ENCODE measurements around the gene TBC1D22A.
A peak's percentile ranks its signal among the peaks of the same experiment; 100 is the strongest.

TBC1D22A gene

DNA sequence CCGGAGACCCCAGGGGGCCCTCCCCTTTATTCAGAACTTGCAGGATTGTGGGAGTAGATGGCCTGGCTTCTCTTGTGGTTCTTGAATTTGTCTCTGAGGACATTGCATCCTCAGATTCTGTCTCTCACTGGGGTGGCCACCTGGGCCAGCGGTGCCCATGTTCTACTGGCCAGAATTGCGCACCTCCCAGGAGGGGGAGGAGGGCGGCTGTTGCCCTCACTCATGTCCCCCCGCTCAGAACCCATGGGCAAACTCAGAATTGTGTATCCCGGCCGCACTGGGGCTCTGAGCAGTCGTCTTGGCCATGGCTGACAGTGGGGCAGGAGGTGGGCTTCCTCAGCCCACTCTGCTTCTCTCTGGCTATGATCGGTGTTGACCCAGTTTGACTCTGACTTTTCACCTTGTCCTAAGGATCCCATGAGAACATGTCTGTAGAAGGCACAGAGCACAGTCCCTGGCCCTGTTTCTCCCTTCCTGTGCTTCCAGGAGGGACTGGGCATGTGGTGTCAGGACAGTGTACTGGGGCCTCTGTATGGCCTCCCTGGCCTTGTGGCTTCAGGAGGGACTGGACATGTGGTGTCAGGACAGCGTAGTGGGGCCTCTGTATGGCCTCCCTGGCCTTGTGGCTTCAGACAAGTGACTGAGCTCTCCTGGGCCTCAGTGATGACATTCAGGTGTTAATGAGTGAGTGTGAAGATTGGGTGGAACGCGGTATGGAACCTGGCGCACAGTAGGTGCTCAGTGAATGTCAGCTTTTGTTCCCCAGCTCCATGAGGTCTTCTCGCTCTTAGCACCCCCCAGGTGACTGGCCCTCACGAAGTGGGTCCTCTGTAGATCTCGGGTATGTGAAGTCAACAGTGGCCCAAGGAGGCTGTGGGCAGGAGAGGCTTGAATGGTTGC lies 99.3 kb downstream of the TBC1D22A start:
- ATAC-seq = no peak

DNA sequence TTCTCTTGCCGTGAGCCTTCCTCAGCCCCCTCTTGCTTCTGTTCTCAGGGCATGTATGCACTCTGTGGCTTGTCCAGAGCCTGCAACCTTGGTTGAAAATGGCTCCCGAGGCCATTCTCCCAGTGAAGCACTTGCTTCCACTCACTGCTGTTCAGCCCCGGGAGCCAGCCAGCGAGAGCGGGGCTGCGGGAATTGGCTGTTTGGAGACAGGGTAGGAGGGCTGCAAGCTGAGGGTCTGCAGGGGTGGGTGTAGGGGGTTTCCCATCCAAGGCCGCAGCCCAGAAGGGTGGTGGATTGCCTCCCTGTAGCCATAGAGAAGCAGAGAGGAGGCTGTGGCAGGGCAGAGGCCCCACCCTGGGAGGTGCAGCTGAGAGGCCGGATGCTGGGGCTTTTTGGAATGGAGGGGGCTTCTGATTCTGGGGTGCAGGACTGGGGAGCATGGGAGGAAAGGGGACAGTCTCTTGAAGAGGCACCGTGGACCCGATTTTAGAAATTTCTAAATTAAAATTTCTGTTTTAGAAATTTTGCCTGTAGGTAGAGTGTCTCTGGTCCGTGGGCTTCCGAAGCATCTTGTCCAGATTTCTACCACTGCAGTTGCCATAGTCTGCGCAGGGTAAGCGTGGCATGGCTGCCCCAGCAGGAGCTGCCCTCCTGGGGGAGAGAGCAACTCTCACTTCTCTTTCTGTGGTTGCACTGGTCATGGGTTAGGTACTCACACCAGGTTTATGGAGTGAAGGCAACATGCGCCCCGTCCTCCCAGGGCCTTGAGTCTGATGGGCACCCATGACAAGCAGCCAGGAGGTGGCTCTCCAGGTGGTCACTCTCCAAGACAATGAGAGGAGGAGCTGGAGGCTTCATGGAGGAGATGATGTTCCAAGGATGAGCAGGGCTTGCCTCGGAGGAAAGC lies 100.2 kb downstream of the TBC1D22A start:
- no peak for ATAC-seq

- no peak for ATAC-seq
Observed at GRCh38 chr22:46863794-46864193, 101.3 kb downstream of the TBC1D22A start.

DNA sequence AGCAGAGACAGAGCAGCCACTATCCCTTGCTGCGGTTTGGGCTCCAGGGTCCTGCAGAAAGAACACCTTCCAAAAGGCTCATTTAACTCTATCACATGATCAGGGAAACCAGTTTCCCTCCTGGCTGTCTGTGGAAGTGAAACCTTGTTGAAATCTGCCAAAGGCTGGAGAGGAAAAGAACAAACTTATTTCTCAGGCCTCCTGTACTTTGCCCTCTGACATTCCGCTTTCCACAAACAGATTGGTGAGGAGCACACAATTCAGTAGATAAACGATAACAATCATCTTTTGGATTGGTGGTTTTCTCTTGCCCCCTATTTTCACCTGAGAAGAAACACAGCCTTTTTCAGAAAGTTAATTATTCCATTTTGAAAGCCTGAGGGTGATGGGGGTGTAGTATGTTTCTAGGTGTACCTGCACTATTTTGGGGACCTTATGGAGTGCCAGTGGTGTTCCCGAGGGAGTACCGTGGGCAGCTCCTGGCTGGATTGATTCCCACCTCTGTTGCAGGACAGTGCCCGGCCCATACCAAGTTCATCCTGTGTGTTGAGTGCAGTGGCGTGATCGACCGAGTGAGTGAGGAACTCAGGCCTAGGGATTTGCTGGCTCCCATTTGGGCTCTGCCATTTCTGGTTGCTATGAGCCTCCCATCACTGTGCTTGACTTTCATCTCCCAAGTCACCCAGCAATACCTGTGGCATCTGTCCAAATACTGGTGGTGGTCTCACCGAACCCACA lies 102.0 kb downstream of the TBC1D22A start:
- no peak for ATAC-seq

DNA sequence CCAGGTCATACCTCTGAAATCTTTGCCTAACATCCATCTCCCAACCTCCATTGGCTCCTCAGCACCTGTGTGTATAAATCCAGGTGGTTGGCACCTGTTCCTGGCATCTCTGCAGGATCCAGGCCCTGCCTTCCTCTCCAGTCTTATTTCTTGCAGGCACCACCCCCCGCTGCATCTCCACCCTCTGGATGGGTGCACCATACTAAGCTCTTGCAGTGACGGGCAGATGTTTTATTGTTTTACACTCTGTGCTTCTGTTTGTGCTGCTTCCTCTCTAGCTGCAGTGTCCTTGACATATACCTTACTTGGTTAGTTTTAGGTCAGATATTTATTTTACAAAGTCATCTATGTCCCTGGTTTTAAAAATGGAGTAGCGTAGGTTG lies 102.6 kb downstream of the TBC1D22A start:
- no peak for ATAC-seq

DNA sequence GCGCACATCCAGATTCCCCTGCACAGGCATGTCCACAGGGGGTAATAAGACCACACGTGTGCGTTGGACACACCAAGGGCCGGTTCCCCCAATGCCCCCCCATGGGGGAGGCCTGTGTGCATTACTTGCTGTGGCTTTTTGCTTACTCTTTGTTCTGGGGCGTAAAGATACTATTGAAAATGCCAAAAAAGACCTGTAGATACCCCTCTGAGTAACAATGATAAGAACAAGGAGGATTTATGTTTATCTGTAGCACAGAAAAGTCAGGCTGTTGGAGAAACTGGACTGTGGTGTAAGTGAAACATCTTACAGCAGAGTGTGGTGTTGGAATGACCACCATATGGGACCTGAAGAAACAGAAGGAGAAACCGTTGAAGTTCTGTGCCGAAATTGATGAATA lies 103.2 kb downstream of the TBC1D22A start:
- ATAC-seq = no peak

DNA sequence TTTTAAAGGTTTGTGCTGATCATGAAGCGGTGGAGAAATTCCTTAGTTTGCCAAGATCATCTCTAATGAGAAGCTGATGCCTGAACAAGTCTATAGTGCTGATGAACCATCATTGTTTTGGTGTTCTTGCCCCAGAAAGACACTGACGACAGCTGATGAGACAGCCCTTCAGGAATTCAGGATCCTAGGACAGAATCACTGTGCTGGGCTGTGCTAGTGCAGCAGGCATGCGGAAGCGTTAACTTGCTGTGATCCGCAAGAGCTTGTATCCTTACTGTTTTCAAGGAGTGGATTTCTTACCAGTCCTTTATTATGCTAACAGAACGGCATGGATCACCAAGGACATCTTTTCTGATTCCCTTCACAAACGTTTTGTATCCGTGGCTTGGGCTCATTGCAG lies 104.1 kb downstream of the TBC1D22A start:
- no peak for ATAC-seq

DNA sequence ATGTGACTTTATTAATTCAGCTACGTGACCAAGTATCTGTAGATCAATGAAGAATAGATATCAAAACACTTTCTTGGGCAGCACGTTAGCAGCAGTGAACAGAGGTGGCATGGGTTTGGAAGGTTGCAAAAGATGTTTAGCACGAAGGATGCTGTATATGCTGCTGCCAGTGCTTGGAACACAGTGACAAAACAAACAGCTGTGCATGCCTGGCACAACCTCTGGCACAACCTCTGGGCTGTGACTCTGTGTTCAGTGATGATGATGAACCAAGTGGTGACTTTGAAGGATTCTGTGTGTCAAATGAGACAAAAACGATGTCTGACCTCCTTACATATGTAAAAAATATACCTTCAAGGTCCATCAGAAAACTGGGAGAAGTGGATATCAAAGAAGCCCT lies 104.7 kb downstream of the TBC1D22A start:
- no peak for ATAC-seq

GRCh38 chr22:46869329-46869728 lies 106.9 kb downstream of the TBC1D22A start:
- ATAC-seq = no peak

DNA sequence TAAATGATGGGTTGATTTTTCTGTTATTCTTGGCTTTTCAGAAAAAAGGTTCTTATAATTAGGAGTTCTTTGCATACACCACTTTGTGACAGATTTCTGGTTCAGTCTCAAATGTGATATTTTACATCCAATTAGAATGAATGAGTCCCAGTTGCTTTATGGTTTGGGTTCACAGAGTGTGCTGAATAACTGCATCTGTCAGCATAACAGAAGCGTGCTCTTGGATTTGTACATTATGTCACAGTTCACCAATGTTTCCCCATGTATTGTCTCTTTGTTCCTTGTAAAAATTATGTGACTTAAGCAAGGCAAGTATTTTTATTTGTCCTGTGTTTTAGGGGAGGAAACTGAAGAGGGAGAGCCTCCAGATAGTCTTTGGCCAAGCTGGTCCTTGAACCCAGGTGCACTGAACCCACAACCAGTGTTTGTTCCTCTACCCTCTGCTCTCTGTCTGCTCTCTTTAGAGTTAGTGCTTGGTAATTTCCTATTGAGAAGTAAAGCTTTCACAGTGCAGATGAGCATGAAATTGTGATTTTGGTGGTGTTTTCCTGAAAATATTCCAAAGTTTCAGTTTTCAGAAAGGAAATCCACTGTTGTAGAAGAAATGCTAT lies 107.5 kb downstream of the TBC1D22A start:
- no peak for ATAC-seq

DNA sequence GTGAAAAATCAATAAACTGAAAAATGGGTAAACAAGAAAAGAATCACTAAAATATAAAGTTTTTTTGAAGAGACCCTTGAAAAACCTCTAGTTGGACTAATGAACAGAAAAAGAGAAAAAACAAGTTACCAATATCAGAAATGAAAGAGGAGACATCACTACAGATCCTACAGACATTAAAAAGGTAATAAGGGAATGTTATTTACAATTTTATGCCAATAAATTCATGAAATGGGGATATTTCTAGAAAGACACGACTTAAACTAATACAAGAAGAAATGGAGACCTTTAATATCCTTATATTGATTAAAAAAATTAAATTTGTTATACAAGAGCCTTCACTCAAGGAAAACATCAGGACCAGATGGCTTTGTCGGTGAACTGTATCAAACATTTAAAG lies 109.4 kb downstream of the TBC1D22A start:
- ATAC-seq = no peak

GRCh38 chr22:46875089-46875488 lies 112.6 kb downstream of the TBC1D22A start:
- ATAC-seq = no peak

GRCh38 chr22:46876357-46876934 lies 114.0 kb downstream of the TBC1D22A start:
- ATAC-seq = no peak

DNA sequence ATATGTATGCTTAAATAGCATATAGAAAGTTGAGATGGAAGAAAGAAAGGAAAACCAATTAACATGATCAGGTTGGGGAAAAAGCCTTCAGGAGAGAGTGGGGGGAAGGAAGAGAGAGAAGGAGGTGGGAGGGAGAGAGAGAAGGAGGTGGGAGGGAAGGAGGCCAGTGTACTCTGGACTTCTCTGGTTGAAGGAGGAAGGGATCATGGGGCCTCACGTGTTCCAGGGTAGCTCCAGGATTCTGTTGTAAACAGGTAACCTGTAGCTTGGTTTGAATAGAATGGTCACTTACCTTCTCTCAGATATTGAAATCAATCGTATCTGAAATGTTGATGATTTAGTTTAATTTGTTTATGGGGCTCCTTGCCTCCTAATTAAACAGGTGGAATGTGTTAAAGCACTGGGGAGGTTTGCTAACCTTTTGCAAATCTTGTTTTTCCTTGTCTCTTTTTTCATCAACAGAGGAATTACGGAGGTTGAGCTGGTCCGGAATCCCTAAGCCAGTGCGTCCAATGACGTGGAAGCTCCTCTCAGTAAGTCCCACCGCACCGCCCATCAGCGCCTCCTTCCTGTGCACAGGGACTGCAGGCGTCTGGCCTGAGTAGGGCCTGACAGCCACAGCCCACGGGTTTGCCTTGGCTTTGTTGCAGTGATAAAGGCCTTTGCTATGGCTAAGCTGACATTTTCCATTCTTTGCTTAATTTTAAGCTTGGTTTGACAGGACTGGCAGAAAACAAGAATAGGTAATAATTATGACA lies 115.9 kb downstream of the TBC1D22A start:
- no peak for ATAC-seq

DNA sequence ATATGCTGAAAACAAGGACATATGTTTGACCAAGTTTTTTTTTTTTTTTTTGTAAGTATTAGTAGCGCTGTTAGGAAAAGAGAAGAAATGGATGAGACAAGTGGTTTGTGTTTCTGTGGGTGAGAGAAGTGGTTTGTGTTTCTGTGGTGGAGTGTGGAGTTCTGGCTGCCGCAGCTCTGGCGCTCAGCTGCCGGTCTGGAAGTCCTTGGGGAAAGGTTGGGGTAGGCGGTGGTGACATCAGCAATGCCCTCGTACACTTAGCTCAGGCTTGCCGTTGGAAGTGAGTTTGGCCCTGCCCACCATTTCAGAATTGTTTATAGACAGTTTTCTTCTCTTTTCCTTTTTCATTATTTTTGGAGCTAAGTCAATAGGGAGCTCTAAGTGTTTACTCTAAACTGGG lies 116.6 kb downstream of the TBC1D22A start:
- no peak for ATAC-seq

DNA sequence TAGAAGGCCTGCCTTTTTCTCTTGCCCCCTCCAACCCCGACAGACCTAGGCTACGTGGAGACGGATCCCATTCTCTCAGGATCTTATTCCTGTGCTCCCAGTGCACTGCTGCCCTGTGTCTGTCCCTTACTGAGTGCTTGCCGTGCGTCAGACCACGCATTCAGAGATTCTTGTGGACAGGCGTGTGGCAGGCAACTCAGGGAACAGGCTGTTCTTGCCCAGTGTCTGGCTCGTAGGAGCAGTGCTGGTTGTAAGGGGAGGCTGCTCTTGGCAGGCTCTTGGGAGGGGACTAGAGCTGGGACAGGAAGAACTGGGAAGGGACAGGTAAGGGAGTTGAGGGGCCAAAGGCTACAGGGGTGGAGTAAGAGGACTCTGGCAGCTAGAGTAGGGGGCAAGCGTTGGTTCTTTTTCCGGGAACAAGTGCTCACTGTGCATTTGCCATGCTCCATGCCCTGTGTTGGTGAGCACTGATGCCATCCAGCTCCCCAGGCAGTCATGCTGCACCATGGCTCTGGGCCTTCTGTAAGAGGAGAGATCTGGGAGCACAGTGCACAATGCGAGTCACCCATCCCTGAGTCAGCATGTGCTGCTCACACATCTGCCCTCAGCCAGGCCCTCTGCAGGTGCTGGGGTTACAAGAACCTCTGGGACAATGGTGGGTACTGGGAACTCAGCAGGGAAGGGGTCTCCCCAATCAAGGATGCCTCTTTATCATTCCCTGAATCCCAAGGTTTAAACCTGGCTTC lies 119.1 kb downstream of the TBC1D22A start:
- peak in 1 of 2 donors; percentile 58 for ATAC-seq

DNA sequence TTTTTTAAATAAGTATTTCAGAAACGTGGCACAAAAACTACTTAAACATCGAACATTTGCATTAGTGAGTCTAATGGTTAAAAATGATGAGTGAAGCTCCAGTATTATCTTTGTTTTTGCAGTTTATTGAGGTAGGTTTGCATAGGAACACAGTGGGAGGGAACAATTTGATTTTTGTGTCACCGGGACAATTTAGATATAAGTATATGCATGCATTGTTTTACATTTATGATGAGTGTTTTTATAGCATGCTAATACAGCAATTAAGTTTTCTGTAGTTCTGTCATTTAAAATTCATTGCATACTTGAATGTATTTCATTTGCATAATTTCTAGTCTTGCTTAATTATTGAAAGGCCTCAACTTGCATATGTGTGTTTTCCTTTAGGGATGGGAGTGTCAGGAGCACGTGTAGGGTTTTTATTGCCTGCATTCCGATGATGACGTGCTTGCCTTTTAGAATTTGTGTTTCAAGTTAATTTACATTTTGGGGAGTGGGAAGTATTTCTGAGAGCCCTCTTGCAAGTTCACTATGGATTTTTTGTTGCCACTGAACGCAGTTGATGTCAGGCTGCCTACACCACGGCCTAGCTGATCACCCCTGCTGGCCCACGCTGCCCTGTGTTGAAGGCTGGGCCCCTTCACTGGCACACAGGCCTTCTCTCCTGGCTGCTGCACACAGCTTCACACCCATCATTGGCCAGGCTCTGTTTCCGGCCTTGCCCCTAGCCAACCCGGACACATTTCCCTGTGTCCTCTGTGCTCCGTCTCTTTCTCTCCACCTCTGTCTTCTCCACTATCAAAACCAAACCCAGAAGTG lies 120.9 kb downstream of the TBC1D22A start:
- no peak for ATAC-seq

- ATAC-seq = no peak
Observed at GRCh38 chr22:46884365-46884764, 121.9 kb downstream of the TBC1D22A start.

DNA sequence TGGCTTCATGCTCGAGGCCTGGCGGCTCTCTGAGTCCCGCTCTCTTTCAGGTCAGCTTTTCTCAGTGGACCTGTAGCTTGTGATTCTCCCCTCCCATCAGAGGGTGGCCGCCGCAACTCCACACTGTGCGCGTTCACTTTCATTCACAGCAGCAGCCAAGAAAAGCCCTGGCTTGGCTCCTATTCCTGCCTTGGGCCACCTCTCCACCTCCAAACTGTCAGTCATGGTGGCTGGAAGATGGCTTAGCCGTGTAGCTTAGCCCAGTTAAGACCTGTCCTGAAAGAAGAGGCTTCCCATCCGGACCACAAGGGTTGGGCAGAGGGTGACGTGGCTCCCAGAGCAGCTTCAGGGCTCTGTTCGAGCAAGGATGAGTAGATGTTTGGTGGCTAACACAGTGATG lies 125.5 kb downstream of the TBC1D22A start:
- ATAC-seq = no peak

DNA sequence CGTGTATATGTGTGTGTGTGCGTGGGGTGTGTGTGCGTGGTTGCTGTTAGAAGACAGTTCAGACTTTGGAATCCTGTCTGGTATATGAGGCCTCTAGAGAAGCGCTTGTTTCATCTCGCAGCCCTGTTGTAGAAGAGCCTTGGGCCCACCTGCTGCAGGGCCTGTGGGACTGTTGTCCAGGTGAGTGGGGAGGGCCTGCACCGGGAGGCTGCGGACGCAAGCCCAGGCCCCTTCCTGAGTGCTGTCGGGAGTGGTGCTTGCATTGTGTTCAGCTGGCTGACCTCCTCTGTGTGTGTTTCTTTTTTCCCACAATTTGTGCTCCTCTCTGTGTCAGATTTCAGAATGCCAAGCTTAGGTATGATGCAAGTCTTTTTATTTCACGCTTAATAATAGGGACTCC lies 128.4 kb downstream of the TBC1D22A start:
- ATAC-seq = no peak
